Eye (tissue), 1 donor: ENCODE measurements around the gene NELL2.
"Not testable (repeated sequence)": the region's sequence is repeated elsewhere in the genome, so short reads cannot be mapped to it uniquely, and the experiment has no call there.

Experiments used
- DNase-seq: peaks from one replicate; pipeline ENCODE4 v3.0.0-alpha.2; 2015

Gene NELL2

GRCh38 chr12:44847403-44847802, 28.7 kb downstream of the NELL2 start:
- DNase-seq = no peak

- DNase-seq = no peak
These were observed 29.3 kb downstream of the NELL2 start for GRCh38 chr12:44846826-44847225.

- no peak for DNase-seq
These were observed 33.4 kb downstream of the NELL2 start for GRCh38 chr12:44842669-44843068.

- no peak for DNase-seq
These were observed 36.3 kb downstream of the NELL2 start for GRCh38 chr12:44839785-44840184.

- no peak for DNase-seq
These were observed 38.9 kb downstream of the NELL2 start for GRCh38 chr12:44837114-44837755.

- DNase-seq = no peak
These were observed 40.3 kb downstream of the NELL2 start for GRCh38 chr12:44835641-44836379.

- not testable (repeated sequence) for DNase-seq
These were observed 41.1 kb downstream of the NELL2 start for GRCh38 chr12:44834996-44835395.

- DNase-seq = no peak
These were observed 42.6 kb downstream of the NELL2 start for GRCh38 chr12:44833561-44833960.

GRCh38 chr12:44830566-44831055, 45.5 kb downstream of the NELL2 start:
- no peak for DNase-seq

GRCh38 chr12:44829045-44829444, 47.1 kb downstream of the NELL2 start:
- DNase-seq = no peak

GRCh38 chr12:44827832-44828438, 48.2 kb downstream of the NELL2 start:
- no peak for DNase-seq

- DNase-seq = not testable (repeated sequence)
These were observed 54.4 kb downstream of the NELL2 start for GRCh38 chr12:44821702-44822101.

GRCh38 chr12:44819884-44820283, 56.2 kb downstream of the NELL2 start:
- no peak for DNase-seq

- no peak for DNase-seq
These were observed 58.4 kb downstream of the NELL2 start for GRCh38 chr12:44817687-44818086.

- DNase-seq = no peak
These were observed 59.6 kb downstream of the NELL2 start for GRCh38 chr12:44816446-44817017.

GRCh38 chr12:44812062-44812461, 64.1 kb downstream of the NELL2 start:
- DNase-seq = no peak

GRCh38 chr12:44804068-44804467, 72.0 kb downstream of the NELL2 start:
- no peak for DNase-seq

GRCh38 chr12:44795970-44796369, 80.1 kb downstream of the NELL2 start:
- DNase-seq = no peak

GRCh38 chr12:44788731-44789130, 87.4 kb downstream of the NELL2 start:
- DNase-seq = no peak

GRCh38 chr12:44780221-44780790, 95.8 kb downstream of the NELL2 start:
- DNase-seq = no peak

- no peak for DNase-seq
These were observed 96.3 kb downstream of the NELL2 start for GRCh38 chr12:44779766-44780165.

GRCh38 chr12:44778863-44779262, 97.3 kb downstream of the NELL2 start:
- no peak for DNase-seq

- no peak for DNase-seq
These were observed 99.1 kb downstream of the NELL2 start for GRCh38 chr12:44777044-44777443.
